ENCODE results near the gene MAP2K2. TPM values are rescaled to one million over a fixed set of nuclear protein-coding genes. Genes with fewer than 3 reads are reported as not detected.

The MAP2K2 gene
- total RNA-seq, 6 donors from 2014 or later = 86.8 to 170 (median 134) TPM

- 16 to 17% methylated on average over 2 of the region's 2 CpGs for WGBS, 2 donors
- no peaks in the 10 kb centered on the region for H3K27me3 ChIP-seq
- ATAC-seq (ENCODE audit: low FRiP score in 2 of 2) (no peak), DNase-seq (no peak)
- TF ChIP-seq EP300 (IDR thresholded peaks at IDR 0.05) = no peak
- TF ChIP-seq CTCF (IDR thresholded peaks at IDR 0.05) = no peak
- TF ChIP-seq POLR2AphosphoS5 (IDR thresholded peaks at IDR 0.05) = no peak
- no peak for TF ChIP-seq POLR2A (IDR thresholded peaks at IDR 0.05)
- peak overlapping the region in 1 of 4 donors; percentile 44 for H3K27ac ChIP-seq
- no peaks in the 10 kb centered on the region for H3K36me3 ChIP-seq
- no peaks in the 10 kb centered on the region for H3K9me3 ChIP-seq
- peaks cover 22 to 43% (median 29%) of the 10 kb centered on the region in 4 donors for H3K4me1 ChIP-seq
- H3K4me3 ChIP-seq = no peak overlapping the region
Observed at GRCh38 chr19:4081441-4082129, 42.3 kb downstream of the MAP2K2 start.

- no peaks in the 10 kb centered on the region for H3K9me3 ChIP-seq
- 73 to 80% methylated on average over 6 of the region's 6 CpGs for WGBS, 2 donors
Observed at GRCh38 chr19:4080473-4080872, 43.4 kb downstream of the MAP2K2 start.

GRCh38 chr19:4077800-4078684 is 45.9 kb downstream of the MAP2K2 start:
- peak overlapping the region; percentile 80 to 94 (median 86) for H3K27ac ChIP-seq
- DNase-seq (peak; percentile 69 to 86), ATAC-seq (ENCODE audit: low FRiP score in 2 of 2) (peak; percentile 71 to 81)
- no peaks in the 10 kb centered on the region for H3K36me3 ChIP-seq
- TF ChIP-seq EP300 (IDR thresholded peaks at IDR 0.05) (no peak), POLR2AphosphoS5 (IDR thresholded peaks at IDR 0.05) (peak in 1 of 2 donors; percentile 12)
- H3K9me3 ChIP-seq = no peaks in the 10 kb centered on the region
- H3K27me3 ChIP-seq = no peaks in the 10 kb centered on the region
- H3K4me3 ChIP-seq = peak overlapping the region; percentile 16 to 70 (median 55)
- WGBS, 2 donors = 2 to 9% methylated on average over 12 to 29 of the region's 33 CpGs
- peaks cover 14 to 22% (median 16%) of the 10 kb centered on the region in 4 donors for H3K4me1 ChIP-seq

More at GRCh38 chr19:4080473-4080872, 43.4 kb downstream of the MAP2K2 start:
- Histone ChIP-seq H3K27ac (no peak overlapping the region), H3K36me3 (no peaks in the 10 kb centered on the region), H3K4me3 (no peak overlapping the region), H3K4me1 (peaks cover 22 to 37% (median 27%) of the 10 kb centered on the region in 4 donors), H3K27me3 (no peaks in the 10 kb centered on the region)
- TF ChIP-seq EP300 (IDR thresholded peaks at IDR 0.05) = no peak
- no peak for TF ChIP-seq POLR2AphosphoS5 (IDR thresholded peaks at IDR 0.05)
- no peak for TF ChIP-seq CTCF (IDR thresholded peaks at IDR 0.05)
- TF ChIP-seq POLR2A (IDR thresholded peaks at IDR 0.05) = no peak
- no peak for DNase-seq
- ATAC-seq (ENCODE audit: low FRiP score in 2 of 2) = no peak

GRCh38 chr19:4077007-4077374 is 46.9 kb downstream of the MAP2K2 start:
- peak in 1 of 2 donors; percentile 33 for DNase-seq
- H3K27me3 ChIP-seq = no peaks in the 10 kb centered on the region
- H3K4me3 ChIP-seq = no peak overlapping the region
- ATAC-seq (ENCODE audit: low FRiP score in 2 of 2) = peak in 1 of 2 donors; percentile 9
- peak overlapping the region; percentile 80 to 94 (median 86) for H3K27ac ChIP-seq
- no peaks in the 10 kb centered on the region for H3K36me3 ChIP-seq
- no peak for TF ChIP-seq POLR2AphosphoS5 (IDR thresholded peaks at IDR 0.05)
- TF ChIP-seq POLR2A (IDR thresholded peaks at IDR 0.05) = no peak
- no peak for TF ChIP-seq CTCF (IDR thresholded peaks at IDR 0.05)
- no peak for TF ChIP-seq EP300 (IDR thresholded peaks at IDR 0.05)
- H3K4me1 ChIP-seq = peaks cover 14 to 22% (median 16%) of the 10 kb centered on the region in 4 donors
- H3K9me3 ChIP-seq = no peaks in the 10 kb centered on the region
- WGBS, 2 donors = 77 to 78% methylated on average over 2 to 3 of the region's 3 CpGs

- WGBS, 2 donors = 40 to 56% methylated on average over 9 of the region's 9 CpGs
- Histone ChIP-seq H3K4me1 (peaks cover 14 to 22% (median 16%) of the 10 kb centered on the region in 4 donors), H3K36me3 (no peaks in the 10 kb centered on the region), H3K4me3 (no peak overlapping the region), H3K27ac (peak overlapping the region in 1 of 4 donors; percentile 21), H3K9me3 (no peaks in the 10 kb centered on the region), H3K27me3 (no peaks in the 10 kb centered on the region)
- ATAC-seq (ENCODE audit: low FRiP score in 2 of 2) (peak; percentile 55 to 69), DNase-seq (peak; percentile 65 to 81)
- TF ChIP-seq CTCF (IDR thresholded peaks at IDR 0.05) (no peak), EP300 (IDR thresholded peaks at IDR 0.05) (no peak), POLR2AphosphoS5 (IDR thresholded peaks at IDR 0.05) (peak in 1 of 2 donors; percentile 26), POLR2A (IDR thresholded peaks at IDR 0.05) (peak in 1 of 4 donors; percentile 12)
Observed at GRCh38 chr19:4075373-4075772, 48.5 kb downstream of the MAP2K2 start.
